OCI-LY1 (cell line): Measurements from ENCODE around the gene L1CAM.

Source experiments
- H2AFZ ChIP-seq: fragments of 200-600 bp; sonication (generic), shearing (Covaris generic); 2 replicates; pipeline ENCODE4 v1.6.0; 2014; ENCODE audit warnings: antibody characterized with exemption, mild to moderate bottlenecking, low read length
- H3F3A ChIP-seq: fragments of 200-600 bp; sonication (generic), shearing (Covaris generic); 2 replicates; pipeline ENCODE4 v1.6.0; 2014; ENCODE audit warnings: mild to moderate bottlenecking, antibody characterized with exemption, low read length, moderate library complexity; ENCODE audit not compliant: insufficient read depth
- H3K27ac ChIP-seq: fragments of 200-600 bp; sonication (generic); 2 replicates; pipeline ENCODE4 v1.5.1; 2014; ENCODE audit warnings: low read length, mixed run types, mild to moderate bottlenecking, low read depth; ENCODE audit not compliant: poor library complexity, severe bottlenecking
- H3K27me3 ChIP-seq: fragments of 200-600 bp; sonication (generic); 2 replicates; pipeline ENCODE4 v1.6.0; 2014; ENCODE audit warnings: antibody characterized with exemption, mild to moderate bottlenecking, low read length, moderate library complexity; ENCODE audit not compliant: insufficient read depth
- H3K36me3 ChIP-seq: fragments of 200-600 bp; sonication (generic); 2 replicates; pipeline ENCODE4 v1.6.1; 2014; ENCODE audit warnings: mild to moderate bottlenecking, antibody characterized with exemption, low read length, moderate library complexity, mixed read lengths; ENCODE audit not compliant: insufficient read depth
- H3K4me1 ChIP-seq: fragments of 200-600 bp; sonication (generic); 2 replicates; pipeline ENCODE4 v1.5.1; 2014; ENCODE audit warnings: mild to moderate bottlenecking, low read length, moderate library complexity; ENCODE audit not compliant: insufficient read depth, severe bottlenecking
- H3K4me2 ChIP-seq: fragments of 200-600 bp; sonication (generic), shearing (Covaris generic); 2 replicates; pipeline ENCODE4 v1.6.1; 2014; ENCODE audit warnings: low read length
- H3K4me3 ChIP-seq: fragments of 200-600 bp; sonication (generic); 2 replicates; pipeline ENCODE4 v1.5.1; 2014; ENCODE audit warnings: low read length, low read depth, mild to moderate bottlenecking, mixed read lengths; ENCODE audit not compliant: poor library complexity, severe bottlenecking
- H3K79me2 ChIP-seq: fragments of 200-600 bp; shearing (Covaris generic); 2 replicates; pipeline ENCODE4 v1.6.1; 2016; ENCODE audit warnings: mixed run types, low read length, mixed read lengths; ENCODE audit not compliant: insufficient read depth
- H3K9ac ChIP-seq: fragments of 200-600 bp; sonication (generic), shearing (Covaris generic); 2 replicates; pipeline ENCODE4 v1.6.1; 2014; ENCODE audit warnings: mild to moderate bottlenecking, low read length, mixed read lengths
- H3K9me2 ChIP-seq: fragments of 200-600 bp; sonication (generic), shearing (Covaris generic); 2 replicates; pipeline ENCODE4 v1.6.1; 2014; ENCODE audit warnings: low read depth, mild to moderate bottlenecking, low read length, mixed read lengths
- H3K9me3 ChIP-seq: fragments of 200-600 bp; shearing (Covaris generic); 2 replicates; pipeline ENCODE4 v1.6.1; 2014; ENCODE audit warnings: low read length, mixed read lengths
- H4K20me1 ChIP-seq: fragments of 200-600 bp; sonication (generic), shearing (Covaris generic); 2 replicates; pipeline ENCODE4 v1.6.0; 2016; ENCODE audit warnings: mild to moderate bottlenecking, low read length; ENCODE audit not compliant: insufficient read depth
- CTCF ChIP-seq: fragments of 200-600 bp; sonication (generic), shearing (Covaris generic); IDR thresholded peaks from 2 replicates; pipeline ENCODE4 v1.5.1; 2017; ENCODE audit warnings: mild to moderate bottlenecking, antibody characterized with exemption, low read length, moderate library complexity, mixed read lengths
- EZH2 ChIP-seq: fragments of 200-600 bp; sonication (generic), shearing (Covaris generic); IDR thresholded peaks from 2 replicates; pipeline ENCODE4 v1.8.0; 2017; ENCODE audit warnings: borderline replicate concordance, mixed run types, mild to moderate bottlenecking, antibody characterized with exemption, low read length, moderate library complexity, mixed read lengths

L1CAM gene

DNA sequence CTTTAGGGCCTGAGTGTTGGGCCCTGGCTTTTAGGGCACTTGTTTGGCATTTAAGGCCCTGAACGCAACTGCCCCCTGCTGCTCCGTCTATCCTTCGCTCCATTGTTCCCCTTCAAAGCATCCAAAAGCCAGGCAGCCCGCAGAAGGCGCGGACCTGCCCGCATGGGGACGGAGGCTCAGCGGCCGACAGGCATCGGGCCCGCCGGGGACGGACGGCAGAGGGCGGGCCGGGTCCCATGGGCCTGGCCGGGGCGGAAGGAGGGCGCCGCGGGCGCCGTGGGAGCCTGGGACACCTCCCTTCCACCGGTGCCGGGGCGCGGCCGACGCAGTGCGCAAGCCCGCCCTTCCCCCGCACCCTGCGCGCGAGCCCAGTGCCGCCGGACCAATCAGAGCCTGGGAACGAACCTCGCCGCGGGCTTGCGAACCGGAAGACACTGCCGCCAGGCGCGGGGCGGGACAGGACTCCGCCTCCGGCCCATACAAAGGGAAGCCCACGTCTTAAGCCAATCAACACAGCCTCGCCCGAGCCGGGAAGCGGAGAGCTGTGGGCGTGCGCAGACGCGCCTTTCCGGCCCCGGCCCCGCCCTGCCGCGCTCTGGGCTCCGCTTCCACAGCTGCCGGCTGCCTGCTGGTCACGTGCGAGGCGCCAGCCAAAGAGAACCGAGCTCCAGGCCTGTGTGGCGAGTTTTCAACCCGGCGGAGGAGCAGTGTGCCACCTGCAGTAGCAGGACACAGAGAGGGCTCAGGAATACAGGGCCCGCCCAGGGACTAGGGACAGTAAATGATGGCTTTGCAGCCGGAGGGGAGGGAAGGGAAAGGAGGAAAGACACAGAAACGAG is 42.2 kb upstream of the L1CAM start:
- H3F3A ChIP-seq: no peaks in the 10 kb centered on the region
- H3K27ac ChIP-seq: peak overlapping the region; percentile 100
- no peaks in the 10 kb centered on the region for H3K9me2 ChIP-seq
- H3K4me2 ChIP-seq: peak overlapping the region; percentile 95
- TF ChIP-seq EZH2 (no peak), CTCF (peak; percentile 9; the same call in 1 of the 2 replicates)
- H3K4me3 ChIP-seq: peak overlapping the region; percentile 95
- no peak overlapping the region for H2AFZ ChIP-seq
- H3K27me3 ChIP-seq: no peaks in the 10 kb centered on the region
- no peaks in the 10 kb centered on the region for H4K20me1 ChIP-seq
- peak overlapping the region; percentile 97 for H3K9ac ChIP-seq
- peaks cover 55% of the 10 kb centered on the region for H3K4me1 ChIP-seq
- H3K36me3 ChIP-seq: peaks cover 31% of the 10 kb centered on the region; the same call in 1 of the 2 replicates
- H3K9me3 ChIP-seq: no peaks in the 10 kb centered on the region
- no peaks in the 10 kb centered on the region for H3K79me2 ChIP-seq

GRCh38 chrX:153927672-153927921 is 41.6 kb upstream of the L1CAM start:
- Histone ChIP-seq H3F3A (no peaks in the 10 kb centered on the region), H3K36me3 (peaks cover 31% of the 10 kb centered on the region; the same call in 1 of the 2 replicates), H3K4me2 (peak overlapping the region; percentile 95), H3K27ac (peak overlapping the region; percentile 100), H3K27me3 (no peaks in the 10 kb centered on the region), H3K9ac (peak overlapping the region; percentile 97), H3K4me3 (peak overlapping the region; percentile 95), H3K4me1 (peaks cover 59% of the 10 kb centered on the region), H3K9me2 (no peaks in the 10 kb centered on the region), H3K79me2 (no peaks in the 10 kb centered on the region), H3K9me3 (no peaks in the 10 kb centered on the region), H2AFZ (no peak overlapping the region), H4K20me1 (no peaks in the 10 kb centered on the region)
- TF ChIP-seq CTCF: no peak
- no peak for TF ChIP-seq EZH2

- no peaks in the 10 kb centered on the region for H3K9me3 ChIP-seq
- peak overlapping the region; percentile 97 for H3K9ac ChIP-seq
- no peak for TF ChIP-seq CTCF
- TF ChIP-seq EZH2: no peak
- no peaks in the 10 kb centered on the region for H3K79me2 ChIP-seq
- H3K4me3 ChIP-seq: peak overlapping the region; percentile 95
- peaks cover 59% of the 10 kb centered on the region for H3K4me1 ChIP-seq
- H3F3A ChIP-seq: no peaks in the 10 kb centered on the region
- peak overlapping the region; percentile 100 for H3K27ac ChIP-seq
- no peak overlapping the region for H2AFZ ChIP-seq
- peak overlapping the region; percentile 95 for H3K4me2 ChIP-seq
- H3K27me3 ChIP-seq: no peaks in the 10 kb centered on the region
- H3K36me3 ChIP-seq: peaks cover 26% of the 10 kb centered on the region; the same call in 1 of the 2 replicates
- no peaks in the 10 kb centered on the region for H4K20me1 ChIP-seq
- H3K9me2 ChIP-seq: no peaks in the 10 kb centered on the region
Observed at GRCh38 chrX:153926858-153927671, 41.1 kb upstream of the L1CAM start.
